HepG2 (cell line): ENCODE results near the gene ANXA5. TPM values are rescaled to one million over a fixed set of nuclear protein-coding genes. Genes with fewer than 3 reads are reported as not detected.

Source experiments
- AGO1 ChIP-seq: fragments of 200-400 bp; formaldehyde crosslinking; IDR thresholded peaks from 2 replicates; pipeline ENCODE4 v1.6.1; 2017; ENCODE audit warnings: mild to moderate bottlenecking, low read depth, low read length, moderate library complexity; ENCODE audit not compliant: poor library complexity, severe bottlenecking
- CBX2 ChIP-seq, 2 experiments: fragments of 200-600 bp in 1 of 2; sonication (generic); formaldehyde crosslinking in 1 of 2; IDR thresholded peaks; 2 replicates each; pipeline versions ENCODE4 v1.7.0 to v1.8.1; 2018 to 2022; ENCODE audit warnings: low read depth in 2 of 2, low read length in 1 of 2, mild to moderate bottlenecking in 1 of 2, missing genetic modification reagents in 1 of 2
- ELF3 ChIP-seq: IDR thresholded peaks from 2 replicates; pipeline ENCODE4 v1.6.1; 2016; ENCODE audit warnings: missing genetic modification reagents, missing compliant biosample characterization
- HBP1 ChIP-seq: IDR thresholded peaks from 2 replicates; pipeline ENCODE4 v1.6.1; 2016; ENCODE audit warnings: low read depth, control low read depth
- HNF4G ChIP-seq, 2 experiments: sonication (generic) in 1 of 2; formaldehyde crosslinking in 1 of 2; IDR thresholded peaks; 2 replicates each; pipeline versions ENCODE4 v1.4.0 to v1.6.1; 2011 to 2020; ENCODE audit warnings: borderline replicate concordance in 2 of 2, low read depth in 2 of 2, mild to moderate bottlenecking in 2 of 2, low read length in 1 of 2, missing genetic modification reagents in 1 of 2, moderate library complexity in 1 of 2
- HOXA5 ChIP-seq: sonication (generic); formaldehyde crosslinking; IDR thresholded peaks from 2 replicates; pipeline ENCODE4 v1.4.0; 2020; ENCODE audit warnings: missing genetic modification reagents
- MIER3 ChIP-seq: IDR thresholded peaks from 2 replicates; pipeline ENCODE4 v1.6.1; 2016; ENCODE audit warnings: missing compliant biosample characterization, borderline replicate concordance
- MXD3 ChIP-seq: IDR thresholded peaks from 2 replicates; pipeline ENCODE4 v1.6.1; 2016; ENCODE audit warnings: mild to moderate bottlenecking, missing biosample characterization, missing genetic modification reagents
- NFE2L2 ChIP-seq: fragments of 150-350 bp; IDR thresholded peaks from 2 replicates; pipeline ENCODE4 v1.6.1; 2014; ENCODE audit warnings: low read length
- PRDM10 ChIP-seq: sonication (generic); formaldehyde crosslinking; IDR thresholded peaks from 2 replicates; pipeline ENCODE4 v1.4.0; 2020; ENCODE audit warnings: low read depth, missing genetic modification reagents
- SMAD1 ChIP-seq: sonication (generic); formaldehyde crosslinking; IDR thresholded peaks from 2 replicates; pipeline ENCODE4 v1.4.0; 2020; ENCODE audit warnings: missing genetic modification reagents, low read depth, mild to moderate bottlenecking, borderline replicate concordance
- SRF ChIP-seq: IDR thresholded peaks from 2 replicates; pipeline ENCODE4 v1.6.1; 2011; ENCODE audit warnings: mild to moderate bottlenecking, low read depth, low read length, moderate library complexity
- TAF15 ChIP-seq: fragments of 200-400 bp; formaldehyde crosslinking; IDR thresholded peaks from one replicate; pipeline ENCODE4 v1.6.1; 2018; ENCODE audit warnings: mild to moderate bottlenecking, low read depth, low read length; ENCODE audit not compliant: poor library complexity, severe bottlenecking
- ZNF292 ChIP-seq: sonication (generic); formaldehyde crosslinking; IDR thresholded peaks from 2 replicates; pipeline ENCODE4 v1.8.1; 2022; ENCODE audit warnings: mild to moderate bottlenecking, low read depth, missing genetic modification reagents, borderline replicate concordance
- ZNF546 ChIP-seq: sonication (generic); formaldehyde crosslinking; conservative IDR thresholded peaks from 2 replicates; pipeline ENCODE4 v1.8.1; 2023; ENCODE audit warnings: mild to moderate bottlenecking, missing genetic modification reagents
- ZNF780A ChIP-seq: sonication (generic); formaldehyde crosslinking; IDR thresholded peaks from 2 replicates; pipeline ENCODE4 v1.8.0; 2022; ENCODE audit warnings: mild to moderate bottlenecking, missing genetic modification reagents, moderate library complexity
- ZNF816 ChIP-seq: sonication (generic); formaldehyde crosslinking; IDR thresholded peaks from 2 replicates; pipeline ENCODE4 v1.8.0; 2022; ENCODE audit warnings: missing genetic modification reagents, mild to moderate bottlenecking, borderline replicate concordance
- ZSCAN29 ChIP-seq: sonication (generic); formaldehyde crosslinking; conservative IDR thresholded peaks from 2 replicates; pipeline ENCODE4 v1.4.0; 2020; ENCODE audit warnings: mild to moderate bottlenecking, missing genetic modification reagents
- polyA plus RNA-seq, 8 experiments: library from polyadenylated mRNA; depleted of rRNA in 3 of 8; stranded (reverse) in 7 of 8; unstranded in 1 of 8; fragments of >200 nt; fragmentation: Illumina TruSeq in 4 of 8; extraction: Trizol in 4 of 8; gene quantifications; 2 replicates each; pipeline versions ENCODE4 v1.2.1 to v1.2.3, GENCODE V29; 2011 to 2016; ENCODE audit warnings: low read depth in 4 of 8, missing spikeins in 1 of 8, mixed read lengths in 1 of 8; ENCODE audit not compliant: insufficient read depth in 1 of 8
- total RNA-seq, 5 experiments: library from RNA; depleted of rRNA; stranded (reverse); fragments of >200 nt; fragmentation: Illumina TruSeq; extraction: Trizol; gene quantifications; 2 replicates each; pipeline ENCODE4 v1.2.3, GENCODE V29; 2016; ENCODE audit warnings: low read depth in 1 of 5
- TF ChIP-seq, protein P1 (sequence below): IDR thresholded peaks from 2 replicates; pipeline ENCODE4 v1.6.1; 2018; ENCODE audit warnings: missing genetic modification reagents, mild to moderate bottlenecking, missing compliant biosample characterization
- TF ChIP-seq, protein P2 (sequence below): sonication (generic); formaldehyde crosslinking; IDR thresholded peaks from 2 replicates; pipeline ENCODE4 v1.4.0; 2020; ENCODE audit warnings: missing genetic modification reagents

ANXA5 gene
- total and polyA plus RNA-seq, 2 of the 13 experiments (the other 11 are each of a cell fraction or from before 2014, with no cell fraction given): 209 to 342 TPM

DNA sequence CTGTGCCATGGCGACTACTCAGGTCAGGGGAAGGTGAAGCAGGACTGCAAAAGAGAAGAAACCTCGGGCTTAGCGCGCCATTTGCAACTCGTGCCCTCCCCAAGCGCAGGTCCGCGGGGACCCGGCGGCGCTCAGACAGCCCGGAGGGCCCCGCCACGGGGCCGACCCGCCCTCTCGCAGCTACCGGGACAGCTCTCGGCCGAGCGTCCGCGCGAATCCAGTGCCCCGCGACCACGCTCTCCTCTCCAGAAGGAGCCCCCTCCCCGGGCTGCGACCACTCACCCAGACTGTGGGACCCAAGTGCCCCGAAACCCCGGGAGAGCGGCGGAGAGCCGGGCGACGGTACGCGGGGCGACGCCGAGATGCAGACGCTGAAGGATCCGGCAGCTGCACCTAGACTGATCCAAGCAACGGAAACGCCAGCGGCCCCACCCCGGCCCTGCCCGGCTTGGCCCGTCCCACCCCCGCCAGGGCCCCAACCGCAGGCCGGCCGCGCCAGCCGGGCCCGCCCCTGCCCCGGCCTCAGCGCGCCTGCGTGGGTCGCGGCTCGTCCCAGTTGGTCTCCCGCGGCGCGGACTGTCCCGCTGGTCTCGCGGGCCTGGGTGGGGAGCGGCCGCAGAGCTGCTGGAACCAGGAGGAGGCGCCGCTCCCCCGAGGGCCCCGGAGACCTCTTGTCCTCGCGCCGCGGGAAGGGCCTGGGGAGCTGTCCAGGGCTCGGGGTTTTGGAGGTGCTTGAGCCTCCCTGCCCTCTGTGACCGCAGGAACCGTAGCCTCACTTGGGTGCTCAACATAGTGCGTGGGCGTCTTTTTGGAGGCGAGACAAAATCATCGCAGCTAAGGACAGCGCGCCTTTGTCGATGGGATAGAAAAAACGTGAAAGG is at the start of gene ANXA5 (continued):
- TF ChIP-seq HNF4G (IDR thresholded peaks at IDR 0.05; ENCODE audit: borderline replicate concordance, low read depth, low read length): no peak; the same call in 1 of the 2 replicates
- no peak for TF ChIP-seq HNF4G (CRISPR knock-in tag; IDR thresholded peaks at IDR 0.05; ENCODE audit: borderline replicate concordance, low read depth)
- TF ChIP-seq ZNF546 (CRISPR knock-in tag): no peak; the same call in none of the 2 replicates
- TF ChIP-seq, protein P1, sequence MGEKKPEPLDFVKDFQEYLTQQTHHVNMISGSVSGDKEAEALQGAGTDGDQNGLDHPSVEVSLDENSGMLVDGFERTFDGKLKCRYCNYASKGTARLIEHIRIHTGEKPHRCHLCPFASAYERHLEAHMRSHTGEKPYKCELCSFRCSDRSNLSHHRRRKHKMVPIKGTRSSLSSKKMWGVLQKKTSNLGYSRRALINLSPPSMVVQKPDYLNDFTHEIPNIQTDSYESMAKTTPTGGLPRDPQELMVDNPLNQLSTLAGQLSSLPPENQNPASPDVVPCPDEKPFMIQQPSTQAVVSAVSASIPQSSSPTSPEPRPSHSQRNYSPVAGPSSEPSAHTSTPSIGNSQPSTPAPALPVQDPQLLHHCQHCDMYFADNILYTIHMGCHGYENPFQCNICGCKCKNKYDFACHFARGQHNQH: no peak
- TF ChIP-seq, protein P2, sequence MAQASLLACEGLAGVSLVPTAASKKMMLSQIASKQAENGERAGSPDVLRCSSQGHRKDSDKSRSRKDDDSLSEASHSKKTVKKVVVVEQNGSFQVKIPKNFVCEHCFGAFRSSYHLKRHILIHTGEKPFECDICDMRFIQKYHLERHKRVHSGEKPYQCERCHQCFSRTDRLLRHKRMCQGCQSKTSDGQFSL (CRISPR knock-in tag): no peak; the same call in 1 of the 2 replicates
- TF ChIP-seq HOXA5: peak; percentile 44; the same call in 1 of the 2 replicates
- no peak for TF ChIP-seq CBX2 (IDR thresholded peaks at IDR 0.05; ENCODE audit: low read depth, low read length)
- no peak for TF ChIP-seq CBX2 (CRISPR knock-in tag; IDR thresholded peaks at IDR 0.05; ENCODE audit: low read depth)
- TF ChIP-seq AGO1: peak; percentile 69
- TF ChIP-seq MXD3: no peak
- 0 out of 2 replicates have a peak, but pooled peaks have one; percentile 45 for TF ChIP-seq PRDM10
- no peak for TF ChIP-seq ZSCAN29 (CRISPR knock-in tag)
- TF ChIP-seq HBP1 (CRISPR knock-in tag): no peak
- no peak for TF ChIP-seq NFE2L2
- TF ChIP-seq ZNF780A: no peak
- TF ChIP-seq SRF: no peak
- peak; percentile 20; the same call in 1 of the 2 replicates for TF ChIP-seq ZNF816 (CRISPR knock-in tag)
- no peak for TF ChIP-seq MIER3 (CRISPR knock-in tag)
- no peak for TF ChIP-seq TAF15
- 0 out of 2 replicates have a peak, but pooled peaks have one; percentile 0 for TF ChIP-seq ELF3 (CRISPR knock-in tag)
- no peak for TF ChIP-seq ZNF292
- TF ChIP-seq SMAD1 (CRISPR knock-in tag): no peak
